K562 (cell line): ENCODE measurements around the gene RTL10. TPM values are rescaled to one million over a fixed set of nuclear protein-coding genes. Genes with fewer than 3 reads are reported as not detected.

Experiments used
- KLF13 ChIP-seq: fragments of 450-650 bp; IDR thresholded peaks from 2 replicates; pipeline ENCODE4 v1.6.1; 2016; ENCODE audit warnings: missing genetic modification characterization, low read depth, mild to moderate bottlenecking, missing compliant biosample characterization, moderate library complexity, borderline replicate concordance
- MAFG ChIP-seq: fragments of 450-650 bp; conservative IDR thresholded peaks from 2 replicates; pipeline ENCODE4 v1.6.1; 2016; ENCODE audit warnings: missing genetic modification characterization, missing compliant biosample characterization
- NBN ChIP-seq: fragments of 450-650 bp; IDR thresholded peaks from 2 replicates; pipeline ENCODE4 v1.6.1; 2016; ENCODE audit warnings: low read depth, mild to moderate bottlenecking
- PPARD ChIP-seq: fragments of 250-450 bp; sonication (Bioruptor Pico); IDR thresholded peaks from 2 replicates; pipeline ENCODE4 v1.8.0; 2022; ENCODE audit warnings: inconsistent platforms, mild to moderate bottlenecking, moderate library complexity
- SPI1 ChIP-seq: IDR thresholded peaks from 2 replicates; pipeline ENCODE4 v1.6.1; 2011; ENCODE audit warnings: low read depth, low read length, control low read depth, borderline replicate concordance
- TCFL5 ChIP-seq: fragments of 250-450 bp; sonication (Bioruptor Pico); conservative IDR thresholded peaks from 2 replicates; pipeline ENCODE4 v1.6.1; 2021; ENCODE audit warnings: mild to moderate bottlenecking, moderate library complexity, matching md5 sums
- USF2 ChIP-seq: sonication (generic); formaldehyde crosslinking; IDR thresholded peaks from 2 replicates; pipeline ENCODE4 v1.5.0; 2020; ENCODE audit warnings: missing genetic modification reagents
- ZBTB40 ChIP-seq, 2 experiments: fragments of 450-650 bp in 1 of 2; sonication (generic) in 1 of 2; formaldehyde crosslinking in 1 of 2; IDR thresholded peaks; 2 replicates each; pipeline versions ENCODE4 v1.7.1 to v1.9.0; 2016 to 2022; ENCODE audit warnings: inconsistent platforms in 1 of 2, mild to moderate bottlenecking in 1 of 2, missing genetic modification reagents in 1 of 2
- ZNF639 ChIP-seq, 2 experiments: fragments of 200-800 bp in 1 of 2; sonication (Bioruptor generic) in 1 of 2; sonication (generic) in 1 of 2; formaldehyde crosslinking in 1 of 2; IDR thresholded peaks in 1 of 2; conservative IDR thresholded peaks in 1 of 2; 2 replicates each; pipeline versions ENCODE4 v1.5.0 to v1.6.1; 2016 to 2020; ENCODE audit warnings: missing compliant biosample characterization in 1 of 2, missing genetic modification characterization in 1 of 2, missing genetic modification reagents in 1 of 2
- ZNF695 ChIP-seq: fragments of 450-650 bp; formaldehyde crosslinking; IDR thresholded peaks from 2 replicates; pipeline ENCODE4 v1.4.0; 2020; ENCODE audit warnings: mild to moderate bottlenecking, moderate library complexity
- polyA plus RNA-seq, 8 experiments: library from polyadenylated mRNA; depleted of rRNA in 4 of 8; stranded (reverse) in 5 of 8; unstranded in 3 of 8; fragments of >200 nt; fragmentation: Nextera tagmentation in 2 of 8; fragmentation: Illumina TruSeq in 1 of 8; extraction: Ambion mirVana in 2 of 8; extraction: Trizol in 1 of 8; gene quantifications; 2 replicates each; pipeline versions ENCODE4 v1.2.1 to v1.2.3, GENCODE V29; 2011 to 2014; ENCODE audit warnings: inconsistent platforms in 1 of 8, missing spikeins in 1 of 8
- total RNA-seq, 7 experiments: library from RNA; depleted of rRNA in 6 of 7; stranded (reverse); fragments of >200 nt in 6 of 7; fragmentation: Illumina TruSeq in 2 of 7; extraction: Trizol in 2 of 7; gene quantifications; 2 replicates each; pipeline versions ENCODE4 v1.2.1 to v1.2.3, GENCODE V29; 2011 to 2021; ENCODE audit warnings: low replicate concordance in 1 of 7
- TF ChIP-seq, protein P1 (sequence below), 2 experiments: IDR thresholded peaks in 1 of 2; conservative IDR thresholded peaks in 1 of 2; 2 replicates each; pipeline ENCODE4 v1.6.1; 2016; ENCODE audit warnings: low read depth in 2 of 2, mild to moderate bottlenecking in 1 of 2, missing compliant biosample characterization in 1 of 2, missing genetic modification characterization in 1 of 2, moderate library complexity in 1 of 2

Gene RTL10
- total and polyA plus RNA-seq, 9 of the 15 experiments (the other 6 are each of a cell fraction or from before 2014, with no cell fraction given) = 19.8 to 75.5 (median 32.5) TPM

DNA sequence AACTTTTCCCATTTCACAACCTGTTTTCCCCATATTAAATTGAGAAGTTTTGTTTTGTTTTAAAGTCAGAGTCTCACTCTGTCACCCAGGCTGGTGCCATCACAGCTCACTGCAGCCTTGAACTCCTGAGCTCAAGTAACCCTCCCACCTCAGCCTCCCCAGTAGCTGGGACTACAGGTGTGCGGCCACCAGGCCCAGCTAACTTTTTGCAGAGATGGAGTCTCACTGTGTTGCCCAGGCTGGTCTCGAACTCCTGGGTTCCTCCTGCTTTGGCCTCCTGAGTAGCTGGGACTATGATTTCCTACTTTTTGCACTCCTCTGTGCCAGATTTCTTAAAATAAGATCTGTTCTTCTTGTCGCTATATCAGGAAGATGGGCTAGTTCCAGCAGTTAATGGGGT, 44.9 kb downstream of the RTL10 start (continued):
- no peak for TF ChIP-seq ZBTB40 (IDR thresholded peaks at IDR 0.05)
- peak; percentile 60; the same call in 1 of the 2 replicates for TF ChIP-seq ZBTB40 (CRISPR knock-in tag; IDR thresholded peaks at IDR 0.05)
- no peak for TF ChIP-seq ZNF695
- TF ChIP-seq TCFL5 = no peak
- TF ChIP-seq KLF13 (tag) = no peak
- no peak for TF ChIP-seq PPARD (CRISPR knock-in tag)
- TF ChIP-seq SPI1 = no peak
- no peak for TF ChIP-seq MAFG (tag)
- TF ChIP-seq, protein P1, sequence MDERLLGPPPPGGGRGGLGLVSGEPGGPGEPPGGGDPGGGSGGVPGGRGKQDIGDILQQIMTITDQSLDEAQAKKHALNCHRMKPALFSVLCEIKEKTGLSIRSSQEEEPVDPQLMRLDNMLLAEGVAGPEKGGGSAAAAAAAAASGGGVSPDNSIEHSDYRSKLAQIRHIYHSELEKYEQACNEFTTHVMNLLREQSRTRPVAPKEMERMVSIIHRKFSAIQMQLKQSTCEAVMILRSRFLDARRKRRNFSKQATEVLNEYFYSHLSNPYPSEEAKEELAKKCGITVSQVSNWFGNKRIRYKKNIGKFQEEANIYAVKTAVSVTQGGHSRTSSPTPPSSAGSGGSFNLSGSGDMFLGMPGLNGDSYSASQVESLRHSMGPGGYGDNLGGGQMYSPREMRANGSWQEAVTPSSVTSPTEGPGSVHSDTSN (CRISPR knock-in tag; IDR thresholded peaks at IDR 0.05; ENCODE audit: low read depth) = peak; percentile 3; the same call in 1 of the 2 replicates
- TF ChIP-seq, protein P1 (tag; conservative IDR thresholded peaks at IDR 0.05; ENCODE audit: low read depth) = no peak
- no peak for TF ChIP-seq NBN
- 0 out of 2 replicates have a peak, but pooled peaks have one; percentile 17 for TF ChIP-seq USF2
- peak in 1 of 2 experiments; percentile 61; a peak in 1 of 4 replicates for TF ChIP-seq ZNF639 (CRISPR knock-in tag; conservative IDR thresholded peaks at IDR 0.05 in 1 of 2, IDR thresholded peaks at IDR 0.05 in 1 of 2)
